ENCODE results near the gene GLUL.
A peak's percentile ranks its signal among the peaks of the same experiment; 100 is the strongest.

Gene GLUL

GRCh38 chr1:182388392-182389134 is 3.0 kb downstream of the GLUL start:
- peak overlapping the region; percentile 99 for H3K4me3 ChIP-seq (ENCODE audit: low read length)
- TF ChIP-seq, protein P1, sequence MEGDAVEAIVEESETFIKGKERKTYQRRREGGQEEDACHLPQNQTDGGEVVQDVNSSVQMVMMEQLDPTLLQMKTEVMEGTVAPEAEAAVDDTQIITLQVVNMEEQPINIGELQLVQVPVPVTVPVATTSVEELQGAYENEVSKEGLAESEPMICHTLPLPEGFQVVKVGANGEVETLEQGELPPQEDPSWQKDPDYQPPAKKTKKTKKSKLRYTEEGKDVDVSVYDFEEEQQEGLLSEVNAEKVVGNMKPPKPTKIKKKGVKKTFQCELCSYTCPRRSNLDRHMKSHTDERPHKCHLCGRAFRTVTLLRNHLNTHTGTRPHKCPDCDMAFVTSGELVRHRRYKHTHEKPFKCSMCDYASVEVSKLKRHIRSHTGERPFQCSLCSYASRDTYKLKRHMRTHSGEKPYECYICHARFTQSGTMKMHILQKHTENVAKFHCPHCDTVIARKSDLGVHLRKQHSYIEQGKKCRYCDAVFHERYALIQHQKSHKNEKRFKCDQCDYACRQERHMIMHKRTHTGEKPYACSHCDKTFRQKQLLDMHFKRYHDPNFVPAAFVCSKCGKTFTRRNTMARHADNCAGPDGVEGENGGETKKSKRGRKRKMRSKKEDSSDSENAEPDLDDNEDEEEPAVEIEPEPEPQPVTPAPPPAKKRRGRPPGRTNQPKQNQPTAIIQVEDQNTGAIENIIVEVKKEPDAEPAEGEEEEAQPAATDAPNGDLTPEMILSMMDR (IDR thresholded peaks at IDR 0.05; ENCODE audit: insufficient read depth, low read depth, low read length, missing control alignments): no peak
- no peak for DNase-seq (ENCODE audit: low read depth)

DNA sequence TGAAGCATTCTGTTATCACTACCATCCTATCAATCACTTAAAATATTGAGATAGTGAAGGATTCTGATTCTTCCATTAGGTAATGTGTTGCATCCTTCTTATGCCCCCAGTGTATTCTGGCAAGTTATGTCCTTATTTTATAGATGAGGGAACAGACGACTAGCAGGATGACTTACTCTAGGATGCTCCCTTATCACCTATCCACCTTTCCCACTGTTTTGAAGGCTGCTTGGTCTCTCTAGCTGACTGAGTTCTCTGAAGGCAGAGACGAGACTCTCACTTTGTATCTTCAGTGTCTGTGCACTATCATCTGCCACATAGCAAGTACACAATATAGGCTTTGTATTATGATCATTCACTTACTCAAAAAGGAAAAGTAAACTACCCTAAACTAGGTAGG is 4.0 kb downstream of the GLUL start:
- no peak overlapping the region for H3K4me3 ChIP-seq (ENCODE audit: low read length)
- TF ChIP-seq, protein P1 (IDR thresholded peaks at IDR 0.05; ENCODE audit: insufficient read depth, low read depth, low read length, missing control alignments): no peak
- no peak for DNase-seq (ENCODE audit: low read depth)

DNA sequence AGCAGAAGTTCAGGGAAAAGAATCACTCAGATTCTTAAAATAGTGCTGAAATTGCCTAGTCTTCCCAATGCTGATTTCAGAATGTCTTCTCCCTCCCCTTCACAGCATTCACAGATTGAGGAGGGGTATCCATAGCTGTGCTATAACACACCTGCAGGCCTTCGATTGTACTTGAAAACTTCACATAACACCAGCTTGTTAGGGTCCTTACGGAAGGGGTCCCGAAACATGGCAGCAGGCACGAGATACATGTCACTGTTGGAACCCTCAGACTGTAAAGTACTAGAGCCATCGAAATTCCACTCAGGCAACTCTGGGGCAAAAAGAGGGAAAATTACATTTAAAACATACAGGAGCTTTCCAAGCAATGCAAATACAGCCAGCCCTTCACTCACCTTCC is 4.6 kb downstream of the GLUL start:
- TF ChIP-seq, protein P1 (IDR thresholded peaks at IDR 0.05; ENCODE audit: insufficient read depth, low read depth, low read length, missing control alignments): no peak
- no peak overlapping the region for H3K4me3 ChIP-seq (ENCODE audit: low read length)
- DNase-seq (ENCODE audit: low read depth): no peak

GRCh38 chr1:182385885-182386853 is 5.4 kb downstream of the GLUL start:
- H3K4me3 ChIP-seq (ENCODE audit: low read length): no peak overlapping the region
- no peak for DNase-seq (ENCODE audit: low read depth)
- TF ChIP-seq, protein P1 (IDR thresholded peaks at IDR 0.05; ENCODE audit: insufficient read depth, low read depth, low read length, missing control alignments): no peak

GRCh38 chr1:182384387-182384960 is 7.1 kb downstream of the GLUL start:
- TF ChIP-seq, protein P1 (IDR thresholded peaks at IDR 0.05; ENCODE audit: insufficient read depth, low read depth, low read length, missing control alignments): no peak
- DNase-seq (ENCODE audit: low read depth): no peak
- H3K4me3 ChIP-seq (ENCODE audit: low read length): no peak overlapping the region

GRCh38 chr1:182383934-182384333 is 7.7 kb downstream of the GLUL start:
- TF ChIP-seq, protein P1 (IDR thresholded peaks at IDR 0.05; ENCODE audit: insufficient read depth, low read depth, low read length, missing control alignments): no peak
- H3K4me3 ChIP-seq (ENCODE audit: low read length): no peak overlapping the region
- DNase-seq (ENCODE audit: low read depth): no peak

All from epithelial cell of esophagus (primary cell).